RWPE1 (cell line): ENCODE results near the gene CNOT6.

Experiments used
- CTCF ChIA-PET: fragments of 350-600 bp; sonication (Branson Sonifier 250); formaldehyde crosslinking; extraction: SDS; loops from one replicate; lab custom pipeline; 2021; lab: Yijun Ruan, JAX
- POLR2A ChIA-PET: fragments of 400-600 bp; formaldehyde crosslinking; extraction: SDS; loops from one replicate; lab custom pipeline; 2020; ENCODE audit warnings: antibody characterized with exemption; ENCODE audit not compliant: low non-redundant PET; lab: Yijun Ruan, JAX
- DNase-seq: peaks from one replicate; pipeline ENCODE4 v3.0.0; 2012; ENCODE audit warnings: low spot score
- H3K27ac ChIP-seq: fragments of 450-650 bp; 2 replicates; pipeline ENCODE4 v1.5.1; 2017
- TF ChIP-seq, protein P1 (sequence below): fragments of 450-650 bp; conservative IDR thresholded peaks from 2 replicates; pipeline ENCODE4 v1.5.1; 2017; ENCODE audit warnings: low read depth, mild to moderate bottlenecking

Gene CNOT6

DNA sequence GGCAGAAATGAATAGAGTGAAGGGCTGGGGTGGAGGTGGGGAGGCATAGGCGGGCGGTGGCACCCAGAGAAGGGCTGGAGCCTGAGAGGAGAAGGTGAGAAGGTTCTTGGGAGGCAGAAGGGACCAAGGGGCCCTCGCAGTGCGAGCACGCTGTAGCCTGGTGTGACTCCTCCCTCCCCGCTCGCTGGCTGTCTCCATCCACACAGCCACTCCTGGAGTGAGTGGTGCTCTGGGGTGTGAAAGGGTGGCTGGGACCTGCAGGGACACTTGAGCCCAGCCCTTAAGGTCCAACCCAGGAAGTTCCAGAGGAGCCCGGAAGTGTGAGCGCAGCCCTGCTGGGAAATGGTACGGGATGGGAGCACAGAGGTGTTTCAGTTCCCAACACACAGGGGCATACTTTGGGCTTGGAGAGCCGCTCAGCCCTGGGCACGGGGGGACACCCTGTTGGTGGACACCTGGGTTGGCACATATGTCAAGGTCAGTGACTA is 106.4 kb downstream of the CNOT6 start:
- no peak for DNase-seq
- no peak overlapping the region for H3K27ac ChIP-seq
- CTCF ChIA-PET, result interaction anchor here (0.6 to 1.1 kb wide), 2 partner anchors 307 to 363 kb away, joined by 3 to 4 read pairs; no protein-coding TSS in a partner anchor
- POLR2A ChIA-PET, result no interaction called here
- TF ChIP-seq, protein P1, sequence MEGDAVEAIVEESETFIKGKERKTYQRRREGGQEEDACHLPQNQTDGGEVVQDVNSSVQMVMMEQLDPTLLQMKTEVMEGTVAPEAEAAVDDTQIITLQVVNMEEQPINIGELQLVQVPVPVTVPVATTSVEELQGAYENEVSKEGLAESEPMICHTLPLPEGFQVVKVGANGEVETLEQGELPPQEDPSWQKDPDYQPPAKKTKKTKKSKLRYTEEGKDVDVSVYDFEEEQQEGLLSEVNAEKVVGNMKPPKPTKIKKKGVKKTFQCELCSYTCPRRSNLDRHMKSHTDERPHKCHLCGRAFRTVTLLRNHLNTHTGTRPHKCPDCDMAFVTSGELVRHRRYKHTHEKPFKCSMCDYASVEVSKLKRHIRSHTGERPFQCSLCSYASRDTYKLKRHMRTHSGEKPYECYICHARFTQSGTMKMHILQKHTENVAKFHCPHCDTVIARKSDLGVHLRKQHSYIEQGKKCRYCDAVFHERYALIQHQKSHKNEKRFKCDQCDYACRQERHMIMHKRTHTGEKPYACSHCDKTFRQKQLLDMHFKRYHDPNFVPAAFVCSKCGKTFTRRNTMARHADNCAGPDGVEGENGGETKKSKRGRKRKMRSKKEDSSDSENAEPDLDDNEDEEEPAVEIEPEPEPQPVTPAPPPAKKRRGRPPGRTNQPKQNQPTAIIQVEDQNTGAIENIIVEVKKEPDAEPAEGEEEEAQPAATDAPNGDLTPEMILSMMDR, result no peak

DNA sequence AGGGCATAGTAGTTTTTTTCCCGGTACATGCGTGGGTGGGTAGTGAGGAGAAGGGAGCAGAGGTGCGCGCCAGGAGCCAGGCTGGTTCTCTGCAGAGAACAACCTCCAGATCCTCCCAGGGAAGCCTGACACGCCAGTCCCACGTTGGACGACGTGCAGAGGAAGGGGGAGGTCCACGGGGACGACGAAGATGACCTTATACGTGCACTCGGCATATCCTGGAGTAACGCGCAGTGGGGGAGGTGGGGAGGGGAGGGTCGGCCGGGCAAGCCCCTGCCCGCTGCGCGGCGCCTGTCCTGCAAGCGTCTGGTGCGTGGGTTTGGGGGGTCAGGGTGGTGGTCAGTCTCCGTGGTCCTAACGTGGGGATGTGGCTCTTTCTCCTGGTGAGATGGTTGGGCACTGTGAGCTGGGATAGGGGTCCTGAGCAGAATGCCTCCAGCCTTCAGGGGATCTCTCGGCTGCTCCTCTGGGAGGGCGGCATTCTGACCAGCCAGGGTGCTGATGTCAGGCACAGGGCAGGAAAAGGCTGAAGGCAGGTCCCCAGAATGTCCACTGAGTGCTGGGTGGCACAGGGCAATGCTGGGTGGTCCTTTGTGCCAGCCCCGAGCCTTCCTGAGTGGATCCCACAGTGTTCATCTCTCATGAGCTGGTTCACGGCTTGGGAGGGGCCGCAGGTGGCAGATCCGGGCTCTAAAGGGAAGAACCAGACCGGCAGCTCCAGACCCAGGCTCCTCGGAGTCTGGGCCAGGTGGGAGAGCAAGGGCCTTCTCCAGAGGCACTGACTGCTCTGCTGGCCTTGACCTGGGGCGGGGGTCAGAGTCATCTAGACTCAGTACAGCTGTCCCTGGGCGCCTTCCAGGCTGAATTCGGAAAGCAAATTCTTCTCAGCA is 107.7 kb downstream of the CNOT6 start:
- POLR2A ChIA-PET, result no interaction called here
- CTCF ChIA-PET, result interaction anchor here (0.6 kb wide), 1 partner anchor 18 kb away, joined by 3 read pairs; no protein-coding TSS in a partner anchor
- TF ChIP-seq, protein P1, result no peak
- H3K27ac ChIP-seq, result no peak overlapping the region
- no peak for DNase-seq

DNA sequence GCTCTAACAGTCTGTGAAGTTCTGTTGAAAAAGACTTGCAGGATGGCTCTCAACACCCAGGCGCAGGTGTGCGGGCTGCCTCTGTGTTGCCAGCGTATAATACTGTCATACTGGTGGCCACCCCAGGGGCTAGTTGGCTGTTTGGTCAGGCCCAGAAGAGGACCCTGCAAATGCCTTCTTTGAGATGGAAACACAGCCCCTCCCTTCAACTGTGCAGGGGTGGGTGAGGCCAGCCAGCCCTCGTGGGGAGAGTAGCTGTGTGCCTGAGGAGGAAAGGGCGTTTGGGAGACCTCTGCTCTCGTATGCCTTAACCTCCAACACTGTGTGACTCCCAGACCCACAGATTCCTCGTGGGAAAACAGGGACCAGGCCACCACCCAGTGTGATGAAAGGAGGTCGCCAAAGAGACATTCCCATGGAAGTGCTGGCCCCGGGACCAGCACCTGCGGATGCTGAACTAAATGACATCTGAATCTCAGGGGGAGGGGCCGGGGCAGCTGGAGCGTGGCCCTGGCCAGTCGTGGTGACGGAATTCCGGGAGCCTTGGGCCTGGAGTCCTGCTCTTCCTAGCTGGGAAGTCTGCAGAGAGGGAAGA is 108.4 kb downstream of the CNOT6 start:
- CTCF ChIA-PET, result interaction anchor here (0.6 kb wide), 2 partner anchors 19 to 619 kb away, joined by 3 read pairs; no protein-coding TSS in a partner anchor
- POLR2A ChIA-PET, result no interaction called here
- TF ChIP-seq, protein P1, result no peak
- no peak overlapping the region for H3K27ac ChIP-seq
- DNase-seq, result no peak

DNA sequence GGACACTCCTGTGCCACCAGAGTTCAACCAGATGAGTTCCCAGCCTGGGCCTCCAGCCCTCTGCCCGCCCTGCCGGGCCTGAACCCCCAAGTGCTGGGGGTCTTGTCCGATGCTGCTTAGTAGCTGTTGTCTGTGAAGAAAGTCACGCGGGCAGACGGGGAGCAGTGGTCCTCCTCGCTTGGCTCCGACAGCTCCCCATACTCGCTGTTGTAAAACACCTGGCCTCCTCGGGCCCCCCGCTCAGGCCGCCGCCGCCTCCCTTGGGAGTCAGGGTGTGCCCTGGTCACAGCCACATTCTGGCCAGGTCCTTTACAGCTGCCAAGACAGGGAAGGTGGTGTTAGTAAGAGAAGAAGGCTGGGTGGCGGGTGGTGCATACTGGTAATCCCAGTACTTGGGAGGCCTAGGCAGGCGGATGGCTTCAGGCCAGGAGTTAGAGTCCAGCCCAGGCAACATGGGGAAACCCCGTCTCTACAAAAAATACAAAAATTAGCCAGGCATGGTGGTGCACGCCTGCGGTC is 109.0 kb downstream of the CNOT6 start:
- POLR2A ChIA-PET, result no interaction called here
- CTCF ChIA-PET, result interaction anchor here (0.6 kb wide), 1 partner anchor 620 kb away, joined by 3 read pairs; no protein-coding TSS in a partner anchor
- no peak overlapping the region for H3K27ac ChIP-seq
- no peak for DNase-seq
- TF ChIP-seq, protein P1, result no peak

DNA sequence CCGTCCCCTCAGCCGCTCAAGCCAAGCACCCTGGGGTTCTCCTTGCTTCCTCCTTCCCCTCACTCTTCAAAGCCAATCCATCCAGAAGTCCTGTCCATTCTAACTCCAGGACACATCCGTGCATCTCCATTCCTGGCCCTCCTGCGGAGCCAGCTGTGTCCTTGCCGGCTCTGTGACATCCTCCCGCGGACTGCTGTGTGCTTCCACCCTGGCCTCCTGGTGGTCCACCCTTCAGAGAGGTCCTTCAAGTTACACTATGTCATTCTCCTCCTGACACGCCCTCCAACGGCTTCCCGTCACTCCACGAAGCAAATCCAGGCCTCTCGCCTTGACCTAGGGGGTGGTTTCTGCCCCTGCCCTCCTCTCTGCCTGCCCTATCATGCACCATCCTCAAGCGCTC is 110.1 kb downstream of the CNOT6 start:
- POLR2A ChIA-PET, result no interaction called here
- CTCF ChIA-PET, result interaction anchor here (0.6 to 1.3 kb wide), 2 partner anchors 311 to 674 kb away, joined by 3 to 5 read pairs; no protein-coding TSS in a partner anchor
- no peak overlapping the region for H3K27ac ChIP-seq
- TF ChIP-seq, protein P1, result no peak
- no peak for DNase-seq
